ENCODE data around the gene SPPL2B.

GRCh38 chr19:2288818-2289713 is 39.4 kb upstream of the SPPL2B start:
- TF ChIP-seq, protein P1, sequence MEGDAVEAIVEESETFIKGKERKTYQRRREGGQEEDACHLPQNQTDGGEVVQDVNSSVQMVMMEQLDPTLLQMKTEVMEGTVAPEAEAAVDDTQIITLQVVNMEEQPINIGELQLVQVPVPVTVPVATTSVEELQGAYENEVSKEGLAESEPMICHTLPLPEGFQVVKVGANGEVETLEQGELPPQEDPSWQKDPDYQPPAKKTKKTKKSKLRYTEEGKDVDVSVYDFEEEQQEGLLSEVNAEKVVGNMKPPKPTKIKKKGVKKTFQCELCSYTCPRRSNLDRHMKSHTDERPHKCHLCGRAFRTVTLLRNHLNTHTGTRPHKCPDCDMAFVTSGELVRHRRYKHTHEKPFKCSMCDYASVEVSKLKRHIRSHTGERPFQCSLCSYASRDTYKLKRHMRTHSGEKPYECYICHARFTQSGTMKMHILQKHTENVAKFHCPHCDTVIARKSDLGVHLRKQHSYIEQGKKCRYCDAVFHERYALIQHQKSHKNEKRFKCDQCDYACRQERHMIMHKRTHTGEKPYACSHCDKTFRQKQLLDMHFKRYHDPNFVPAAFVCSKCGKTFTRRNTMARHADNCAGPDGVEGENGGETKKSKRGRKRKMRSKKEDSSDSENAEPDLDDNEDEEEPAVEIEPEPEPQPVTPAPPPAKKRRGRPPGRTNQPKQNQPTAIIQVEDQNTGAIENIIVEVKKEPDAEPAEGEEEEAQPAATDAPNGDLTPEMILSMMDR (IDR thresholded peaks at IDR 0.05) = no peak
- no peak for TF ChIP-seq POLR2AphosphoS5 (IDR thresholded peaks at IDR 0.05)
- TF ChIP-seq POLR2A (IDR thresholded peaks at IDR 0.05) = no peak

All from gastroesophageal sphincter (tissue), 3 donors.